Activated T-helper 1 cell treated with Interleukin-2 at 50 U/mL for 16 hours (primary cell): ENCODE results near the gene MTA3.
"Not testable (repeated sequence)": the region's sequence is repeated elsewhere in the genome, so short reads cannot be mapped to it uniquely, and the experiment has no call there.

ENCODE experiments used
- DNase-seq: peaks from one replicate; pipeline ENCODE4 v3.0.0-alpha.2; 2020; ENCODE audit warnings: low read depth

The MTA3 gene

GRCh38 chr2:42663828-42664227, 95.4 kb downstream of the MTA3 start:
- no peak for DNase-seq

GRCh38 chr2:42673989-42674579, 105.7 kb downstream of the MTA3 start:
- DNase-seq, result no peak

- no peak for DNase-seq
Measured at GRCh38 chr2:42675815-42676214, 107.4 kb downstream of the MTA3 start.

- no peak for DNase-seq
Measured at GRCh38 chr2:42685303-42685702, 116.9 kb downstream of the MTA3 start.

GRCh38 chr2:42693013-42693615, 124.7 kb downstream of the MTA3 start:
- DNase-seq, result no peak

GRCh38 chr2:42693688-42694479, 125.5 kb downstream of the MTA3 start:
- no peak for DNase-seq

- no peak for DNase-seq
Measured at GRCh38 chr2:42696987-42697386, 128.6 kb downstream of the MTA3 start.

- no peak for DNase-seq
Measured at GRCh38 chr2:42698940-42699339, 130.5 kb downstream of the MTA3 start.

GRCh38 chr2:42706836-42707235, 138.4 kb downstream of the MTA3 start:
- no peak for DNase-seq

GRCh38 chr2:42708179-42708578, 139.7 kb downstream of the MTA3 start:
- DNase-seq, result no peak

GRCh38 chr2:42711896-42712295, 143.5 kb downstream of the MTA3 start:
- DNase-seq, result no peak

GRCh38 chr2:42712934-42713333, 144.5 kb downstream of the MTA3 start:
- no peak for DNase-seq

GRCh38 chr2:42713920-42714319, 145.5 kb downstream of the MTA3 start:
- no peak for DNase-seq

- no peak for DNase-seq
Measured at GRCh38 chr2:42714686-42715085, 146.3 kb downstream of the MTA3 start.

GRCh38 chr2:42721898-42722297, 153.5 kb downstream of the MTA3 start:
- no peak for DNase-seq

GRCh38 chr2:42722320-42723190, 154.1 kb downstream of the MTA3 start:
- DNase-seq, result no peak

- no peak for DNase-seq
Measured at GRCh38 chr2:42723465-42723864, 155.0 kb downstream of the MTA3 start.

- DNase-seq, result no peak
Measured at GRCh38 chr2:42724886-42725285, 156.5 kb downstream of the MTA3 start.

GRCh38 chr2:42725657-42726056, 157.2 kb downstream of the MTA3 start:
- no peak for DNase-seq

GRCh38 chr2:42726680-42727079, 158.2 kb downstream of the MTA3 start:
- DNase-seq, result no peak

- not testable (repeated sequence) for DNase-seq
Measured at GRCh38 chr2:42731316-42731715, 162.9 kb downstream of the MTA3 start.

- no peak for DNase-seq
Measured at GRCh38 chr2:42733852-42734251, 165.4 kb downstream of the MTA3 start.
